HEK293 (cell line): Measurements from ENCODE around the gene ANO7.

Experiments used
- CTCF ChIA-PET: fragments of 350-600 bp; formaldehyde crosslinking; extraction: SDS; loops from one replicate; lab custom pipeline; 2021; ENCODE audit warnings: antibody characterized with exemption; lab: Yijun Ruan, JAX
- POLR2A ChIA-PET: fragments of 300-600 bp; formaldehyde crosslinking; extraction: SDS; loops from one replicate; lab custom pipeline; 2020; ENCODE audit warnings: antibody characterized with exemption, inconsistent platforms; lab: Yijun Ruan, JAX
- H3K27ac ChIP-seq: fragments of 200-500 bp; sonication (Bioruptor generic); 2 replicates; pipeline ENCODE4 v1.5.1; 2014; ENCODE audit warnings: low read depth, low read length, control low read depth, inconsistent platforms; ENCODE audit errors: extremely low read depth
- H3K36me3 ChIP-seq, 2 experiments: fragments of 200-500 bp in 1 of 2; sonication (Bioruptor generic) in 1 of 2; 1 replicate in 1 of 2; 2 replicates in 1 of 2; pipeline ENCODE4 v1.5.1; 2014 to 2017; ENCODE audit warnings: inconsistent platforms in 2 of 2, low read length in 2 of 2; ENCODE audit not compliant: control insufficient read depth in 2 of 2, insufficient read depth in 1 of 2
- H3K4me1 ChIP-seq: fragments of 200-500 bp; sonication (Bioruptor generic); 2 replicates; pipeline ENCODE4 v1.5.1; 2014; ENCODE audit warnings: mild to moderate bottlenecking, low read length, inconsistent platforms; ENCODE audit not compliant: control insufficient read depth, insufficient read depth
- H3K4me3 ChIP-seq: 2 replicates; pipeline ENCODE4 v1.5.1; 2011; ENCODE audit warnings: low read depth, mild to moderate bottlenecking, control low read depth, low read length, moderate library complexity
- H3K9me3 ChIP-seq: fragments of 200-500 bp; sonication (Bioruptor generic); 2 replicates; pipeline ENCODE4 v1.5.1; 2014; ENCODE audit warnings: low read depth, low read length, inconsistent platforms; ENCODE audit not compliant: control insufficient read depth, insufficient read depth
- EGR2 ChIP-seq: fragments of 450-650 bp; formaldehyde crosslinking; IDR thresholded peaks from 2 replicates; pipeline ENCODE4 v1.5.1; 2016; ENCODE audit warnings: low read depth, missing biosample characterization, missing genetic modification characterization
- FEZF1 ChIP-seq: fragments of 450-650 bp; formaldehyde crosslinking; IDR thresholded peaks from 2 replicates; pipeline ENCODE4 v1.5.1; 2016; ENCODE audit warnings: missing biosample characterization, missing genetic modification characterization
- GLIS1 ChIP-seq: fragments of 450-650 bp; formaldehyde crosslinking; IDR thresholded peaks from 2 replicates; pipeline ENCODE4 v1.5.1; 2016; ENCODE audit warnings: missing biosample characterization, missing genetic modification characterization
- GLIS2 ChIP-seq: fragments of 450-650 bp; formaldehyde crosslinking; IDR thresholded peaks from 2 replicates; pipeline ENCODE4 v1.5.1; 2016; ENCODE audit warnings: missing biosample characterization, missing genetic modification characterization
- HOXC10 ChIP-seq: sonication (generic); formaldehyde crosslinking; IDR thresholded peaks from 2 replicates; pipeline ENCODE4 v1.8.1; 2023; ENCODE audit warnings: mild to moderate bottlenecking, missing genetic modification reagents
- KLF7 ChIP-seq: fragments of 450-650 bp; formaldehyde crosslinking; IDR thresholded peaks from 2 replicates; pipeline ENCODE4 v1.5.1; 2016; ENCODE audit warnings: missing biosample characterization, missing genetic modification characterization, borderline replicate concordance
- KLF8 ChIP-seq: fragments of 450-650 bp; formaldehyde crosslinking; IDR thresholded peaks from 2 replicates; pipeline ENCODE4 v1.5.1; 2016; ENCODE audit warnings: missing biosample characterization, missing genetic modification characterization
- SP2 ChIP-seq: fragments of 450-650 bp; formaldehyde crosslinking; IDR thresholded peaks from 2 replicates; pipeline ENCODE4 v1.5.1; 2016; ENCODE audit warnings: missing biosample characterization, missing genetic modification characterization
- SP3 ChIP-seq: fragments of 450-650 bp; formaldehyde crosslinking; IDR thresholded peaks from 2 replicates; pipeline ENCODE4 v1.5.1; 2016; ENCODE audit warnings: missing biosample characterization, missing genetic modification characterization
- ZBTB20 ChIP-seq: fragments of 450-650 bp; formaldehyde crosslinking; IDR thresholded peaks from 2 replicates; pipeline ENCODE4 v1.5.1; 2016; ENCODE audit warnings: missing biosample characterization, missing genetic modification characterization
- ZBTB26 ChIP-seq: fragments of 450-650 bp; formaldehyde crosslinking; optimal IDR thresholded peaks from 2 replicates; pipeline ENCODE3; 2016; ENCODE audit warnings: missing biosample characterization, mild to moderate bottlenecking, missing genetic modification characterization
- ZBTB8A ChIP-seq: fragments of 450-650 bp; formaldehyde crosslinking; IDR thresholded peaks from 2 replicates; pipeline ENCODE4 v1.5.1; 2016; ENCODE audit warnings: missing biosample characterization, missing genetic modification characterization
- ZNF10 ChIP-seq: fragments of 450-650 bp; formaldehyde crosslinking; IDR thresholded peaks from 2 replicates; pipeline ENCODE4 v1.5.1; 2017; ENCODE audit warnings: missing biosample characterization, missing genetic modification characterization
- ZNF133 ChIP-seq: fragments of 450-650 bp; formaldehyde crosslinking; IDR thresholded peaks from 2 replicates; pipeline ENCODE4 v1.5.1; 2016; ENCODE audit warnings: missing biosample characterization, missing genetic modification characterization
- ZNF146 ChIP-seq: fragments of 450-650 bp; formaldehyde crosslinking; IDR thresholded peaks from 2 replicates; pipeline ENCODE4 v1.5.1; 2016; ENCODE audit warnings: missing biosample characterization, missing genetic modification characterization
- ZNF155 ChIP-seq: fragments of 450-650 bp; formaldehyde crosslinking; IDR thresholded peaks from 2 replicates; pipeline ENCODE4 v1.5.1; 2016; ENCODE audit warnings: missing biosample characterization, missing genetic modification characterization
- ZNF16 ChIP-seq: fragments of 450-650 bp; formaldehyde crosslinking; IDR thresholded peaks from 2 replicates; pipeline ENCODE4 v1.5.1; 2016; ENCODE audit warnings: low read depth, missing biosample characterization, missing genetic modification characterization
- ZNF248 ChIP-seq: fragments of 450-650 bp; formaldehyde crosslinking; IDR thresholded peaks from 2 replicates; pipeline ENCODE4 v1.5.1; 2017; ENCODE audit warnings: missing biosample characterization, missing genetic modification characterization
- ZNF280C ChIP-seq: fragments of 450-650 bp; formaldehyde crosslinking; IDR thresholded peaks from 2 replicates; pipeline ENCODE4 v1.5.1; 2016; ENCODE audit warnings: missing biosample characterization, missing genetic modification characterization
- ZNF335 ChIP-seq: fragments of 450-650 bp; formaldehyde crosslinking; conservative IDR thresholded peaks from 2 replicates; pipeline ENCODE4 v1.5.1; 2016; ENCODE audit warnings: missing biosample characterization, missing genetic modification characterization
- ZNF404 ChIP-seq: fragments of 450-650 bp; formaldehyde crosslinking; IDR thresholded peaks from 2 replicates; pipeline ENCODE4 v1.5.1; 2017; ENCODE audit warnings: missing biosample characterization, missing genetic modification characterization
- ZNF433 ChIP-seq: fragments of 450-650 bp; formaldehyde crosslinking; IDR thresholded peaks from 2 replicates; pipeline ENCODE4 v1.5.1; 2016; ENCODE audit warnings: missing biosample characterization, missing genetic modification characterization, low read depth
- ZNF560 ChIP-seq: fragments of 450-650 bp; formaldehyde crosslinking; IDR thresholded peaks from 2 replicates; pipeline ENCODE4 v1.5.1; 2017; ENCODE audit warnings: missing biosample characterization, missing genetic modification characterization, borderline replicate concordance
- ZNF561 ChIP-seq: fragments of 450-650 bp; IDR thresholded peaks from 2 replicates; pipeline ENCODE4 v1.5.1; 2018; ENCODE audit warnings: missing biosample characterization, missing genetic modification characterization, borderline replicate concordance
- ZNF768 ChIP-seq: fragments of 450-650 bp; formaldehyde crosslinking; IDR thresholded peaks from 2 replicates; pipeline ENCODE4 v1.5.1; 2018; ENCODE audit warnings: missing biosample characterization, mild to moderate bottlenecking, missing genetic modification characterization
- ZNF785 ChIP-seq: fragments of 450-650 bp; formaldehyde crosslinking; IDR thresholded peaks from 2 replicates; pipeline ENCODE4 v1.5.1; 2016; ENCODE audit warnings: missing biosample characterization, missing genetic modification characterization
- ZNF792 ChIP-seq: fragments of 450-650 bp; formaldehyde crosslinking; IDR thresholded peaks from 2 replicates; pipeline ENCODE4 v1.5.1; 2016; ENCODE audit warnings: missing biosample characterization, missing genetic modification characterization
- ZSCAN30 ChIP-seq: fragments of 450-650 bp; IDR thresholded peaks from 2 replicates; pipeline ENCODE4 v1.5.1; 2018; ENCODE audit warnings: missing biosample characterization, mild to moderate bottlenecking, missing genetic modification characterization, moderate library complexity
- TF ChIP-seq, protein P1 (sequence below): fragments of 450-650 bp; formaldehyde crosslinking; IDR thresholded peaks from 2 replicates; pipeline ENCODE4 v1.5.1; 2017; ENCODE audit warnings: missing biosample characterization, missing genetic modification characterization
- TF ChIP-seq, protein P2 (sequence below): fragments of 450-650 bp; formaldehyde crosslinking; IDR thresholded peaks from 2 replicates; pipeline ENCODE4 v1.5.1; 2016; ENCODE audit warnings: missing biosample characterization, missing genetic modification characterization
- TF ChIP-seq, protein P3 (sequence below): fragments of 450-650 bp; formaldehyde crosslinking; IDR thresholded peaks from 2 replicates; pipeline ENCODE4 v1.5.1; 2016; ENCODE audit warnings: missing biosample characterization, missing genetic modification characterization, low read depth

The ANO7 gene

GRCh38 chr2:241272303-241273209, 84.1 kb downstream of the ANO7 start:
- peaks cover 4 to 27% of the 10 kb centered on the region in 2 experiments; a peak in 1 of 3 replicates for H3K36me3 ChIP-seq
- ChIA-PET CTCF (no interaction called here), POLR2A (interaction anchor here (1.0 kb wide), 2 partner anchors 11 to 43 kb away, joined by 3 read pairs; no protein-coding TSS in a partner anchor)
- peak overlapping the region; percentile 83; the same call in 1 of the 2 replicates for H3K27ac ChIP-seq
- H3K4me3 ChIP-seq: peak overlapping the region; percentile 80
- peaks cover 6% of the 10 kb centered on the region for H3K4me1 ChIP-seq
- no peaks in the 10 kb centered on the region for H3K9me3 ChIP-seq
- TF ChIP-seq ZSCAN30 (no peak), ZNF16 (tag by site-specific recombination) (no peak), FEZF1 (tag by site-specific recombination) (no peak), ZNF280C (no peak), SP3 (tag by site-specific recombination) (peak; percentile 38; the same call in 1 of the 2 replicates), ZBTB20 (tag by site-specific recombination) (peak; percentile 68), ZNF792 (tag by site-specific recombination) (no peak), GLIS2 (tag by site-specific recombination) (peak; percentile 27; the same call in 1 of the 2 replicates), KLF7 (tag by site-specific recombination) (no peak), ZNF785 (no peak), ZNF146 (no peak), ZBTB8A (tag by site-specific recombination) (peak; percentile 90), ZNF561 (tag by site-specific recombination) (no peak), ZNF560 (tag by site-specific recombination) (no peak), SP2 (peak; percentile 46), ZNF433 (no peak), ZNF10 (tag by site-specific recombination) (no peak), ZNF335 (tag by site-specific recombination) (peak; percentile 68), ZBTB26 (tag by site-specific recombination) (peak; percentile 58), ZNF768 (tag by site-specific recombination) (no peak), EGR2 (tag by site-specific recombination) (peak; percentile 33; the same call in 1 of the 2 replicates), ZNF133 (tag by site-specific recombination) (no peak), ZNF404 (tag by site-specific recombination) (no peak), HOXC10 (no peak), ZNF155 (tag by site-specific recombination) (no peak), KLF8 (tag by site-specific recombination) (no peak), GLIS1 (peak; percentile 48; the same call in 1 of the 2 replicates), ZNF248 (tag by site-specific recombination) (no peak)
- TF ChIP-seq, protein P1, sequence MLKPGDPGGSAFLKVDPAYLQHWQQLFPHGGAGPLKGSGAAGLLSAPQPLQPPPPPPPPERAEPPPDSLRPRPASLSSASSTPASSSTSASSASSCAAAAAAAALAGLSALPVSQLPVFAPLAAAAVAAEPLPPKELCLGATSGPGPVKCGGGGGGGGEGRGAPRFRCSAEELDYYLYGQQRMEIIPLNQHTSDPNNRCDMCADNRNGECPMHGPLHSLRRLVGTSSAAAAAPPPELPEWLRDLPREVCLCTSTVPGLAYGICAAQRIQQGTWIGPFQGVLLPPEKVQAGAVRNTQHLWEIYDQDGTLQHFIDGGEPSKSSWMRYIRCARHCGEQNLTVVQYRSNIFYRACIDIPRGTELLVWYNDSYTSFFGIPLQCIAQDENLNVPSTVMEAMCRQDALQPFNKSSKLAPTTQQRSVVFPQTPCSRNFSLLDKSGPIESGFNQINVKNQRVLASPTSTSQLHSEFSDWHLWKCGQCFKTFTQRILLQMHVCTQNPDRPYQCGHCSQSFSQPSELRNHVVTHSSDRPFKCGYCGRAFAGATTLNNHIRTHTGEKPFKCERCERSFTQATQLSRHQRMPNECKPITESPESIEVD (tag by site-specific recombination): no peak
- TF ChIP-seq, protein P2, sequence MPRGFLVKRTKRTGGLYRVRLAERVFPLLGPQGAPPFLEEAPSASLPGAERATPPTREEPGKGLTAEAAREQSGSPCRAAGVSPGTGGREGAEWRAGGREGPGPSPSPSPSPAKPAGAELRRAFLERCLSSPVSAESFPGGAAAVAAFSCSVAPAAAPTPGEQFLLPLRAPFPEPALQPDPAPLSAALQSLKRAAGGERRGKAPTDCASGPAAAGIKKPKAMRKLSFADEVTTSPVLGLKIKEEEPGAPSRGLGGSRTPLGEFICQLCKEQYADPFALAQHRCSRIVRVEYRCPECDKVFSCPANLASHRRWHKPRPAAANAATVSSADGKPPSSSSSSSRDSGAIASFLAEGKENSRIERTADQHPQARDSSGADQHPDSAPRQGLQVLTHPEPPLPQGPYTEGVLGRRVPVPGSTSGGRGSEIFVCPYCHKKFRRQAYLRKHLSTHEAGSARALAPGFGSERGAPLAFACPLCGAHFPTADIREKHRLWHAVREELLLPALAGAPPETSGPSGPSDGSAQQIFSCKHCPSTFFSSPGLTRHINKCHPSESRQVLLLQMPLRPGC (tag by site-specific recombination): no peak
- TF ChIP-seq, protein P3, sequence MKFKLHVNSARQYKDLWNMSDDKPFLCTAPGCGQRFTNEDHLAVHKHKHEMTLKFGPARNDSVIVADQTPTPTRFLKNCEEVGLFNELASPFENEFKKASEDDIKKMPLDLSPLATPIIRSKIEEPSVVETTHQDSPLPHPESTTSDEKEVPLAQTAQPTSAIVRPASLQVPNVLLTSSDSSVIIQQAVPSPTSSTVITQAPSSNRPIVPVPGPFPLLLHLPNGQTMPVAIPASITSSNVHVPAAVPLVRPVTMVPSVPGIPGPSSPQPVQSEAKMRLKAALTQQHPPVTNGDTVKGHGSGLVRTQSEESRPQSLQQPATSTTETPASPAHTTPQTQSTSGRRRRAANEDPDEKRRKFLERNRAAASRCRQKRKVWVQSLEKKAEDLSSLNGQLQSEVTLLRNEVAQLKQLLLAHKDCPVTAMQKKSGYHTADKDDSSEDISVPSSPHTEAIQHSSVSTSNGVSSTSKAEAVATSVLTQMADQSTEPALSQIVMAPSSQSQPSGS (tag by site-specific recombination): no peak
